PFSK-1 (cell line): ENCODE measurements around the gene ZMYM1.

Source experiments
- FOXP2 ChIP-seq: optimal IDR thresholded peaks from 2 replicates; pipeline ENCODE3; 2011; ENCODE audit warnings: borderline replicate concordance, control low read depth, inconsistent platforms; ENCODE audit not compliant: insufficient read depth; ENCODE audit errors: extremely low read length, extremely low read depth
- POLR2AphosphoS5 ChIP-seq: IDR thresholded peaks from 2 replicates; pipeline ENCODE4 v1.6.1; 2012; ENCODE audit warnings: low read depth, mild to moderate bottlenecking, control low read depth, low read length, moderate library complexity
- REST ChIP-seq, 2 experiments: IDR thresholded peaks; 2 replicates each; pipeline versions ENCODE4 v1.6.1 to v1.8.0; 2011 to 2012; ENCODE audit warnings: low read depth in 2 of 2, low read length in 2 of 2, control low read depth in 1 of 2, inconsistent platforms in 1 of 2, mild to moderate bottlenecking in 1 of 2, moderate library complexity in 1 of 2; ENCODE audit not compliant: insufficient read depth in 1 of 2
- SIN3A ChIP-seq: IDR thresholded peaks from 2 replicates; pipeline ENCODE4 v1.6.1; 2012; ENCODE audit warnings: mild to moderate bottlenecking, low read length, moderate library complexity, borderline replicate concordance; ENCODE audit not compliant: insufficient read depth
- TAF1 ChIP-seq: IDR thresholded peaks from 2 replicates; pipeline ENCODE4 v1.6.1; 2012; ENCODE audit warnings: low read length, control low read depth, borderline replicate concordance; ENCODE audit not compliant: insufficient read depth

GRCh38 chr1:35064265-35064664 lies 14.9 kb upstream of the ZMYM1 start:
- TF ChIP-seq FOXP2 (no peak), POLR2AphosphoS5 (no peak), TAF1 (no peak), REST (IDR thresholded peaks at IDR 0.05; ENCODE audit: insufficient read depth in 1 of 2, low read depth in 2 of 2, low read length in 2 of 2) (no peak), SIN3A (no peak)
